GM12878 (cell line): ENCODE results near the gene PRKAB1.

Experiments used
- BRCA1 ChIP-seq: IDR thresholded peaks from 2 replicates; pipeline ENCODE4 v1.6.1; 2011; ENCODE audit warnings: low read depth, low read length, improper control_type of control experiment
- CBFB ChIP-seq: IDR thresholded peaks from 2 replicates; pipeline ENCODE4 v1.6.1; 2016; ENCODE audit warnings: antibody characterized with exemption, low read depth
- CBX5 ChIP-seq: sonication (generic); IDR thresholded peaks from 2 replicates; pipeline ENCODE4 v1.6.1; 2016; ENCODE audit warnings: low read depth, moderate library complexity, mild to moderate bottlenecking, inconsistent platforms
- CREB1 ChIP-seq: IDR thresholded peaks from 2 replicates; pipeline ENCODE4 v1.6.1; 2012; ENCODE audit warnings: low read depth, mild to moderate bottlenecking, inconsistent platforms
- KDM1A ChIP-seq: fragments of 200-600 bp; sonication (generic); IDR thresholded peaks from 2 replicates; pipeline ENCODE4 v1.6.1; 2016; ENCODE audit warnings: borderline replicate concordance
- NFYB ChIP-seq: IDR thresholded peaks from 2 replicates; pipeline ENCODE4 v1.6.1; 2011; ENCODE audit warnings: low read depth, mild to moderate bottlenecking, low read length, improper control_type of control experiment, moderate library complexity; ENCODE audit not compliant: insufficient read depth
- POLR2AphosphoS5 ChIP-seq: IDR thresholded peaks from 2 replicates; pipeline ENCODE4 v1.6.1; 2011; ENCODE audit warnings: mild to moderate bottlenecking, low read length, inconsistent platforms
- RFX5 ChIP-seq: IDR thresholded peaks from 2 replicates; pipeline ENCODE4 v1.6.1; 2011; ENCODE audit warnings: low read depth, low read length, improper control_type of control experiment
- SMC3 ChIP-seq: IDR thresholded peaks from 2 replicates; pipeline ENCODE4 v1.6.1; 2011; ENCODE audit warnings: low read length, improper control_type of control experiment, borderline replicate concordance
- ZNF384 ChIP-seq: IDR thresholded peaks from 2 replicates; pipeline ENCODE4 v1.6.1; 2012; ENCODE audit warnings: low read depth, mild to moderate bottlenecking, low read length, improper control_type of control experiment, borderline replicate concordance
- TF ChIP-seq, protein P1 (sequence below), 3 experiments: IDR thresholded peaks in 2 of 3; conservative IDR thresholded peaks in 1 of 3; 2 replicates each; pipeline ENCODE4 v1.5.1; 2011; ENCODE audit warnings: low read depth in 3 of 3, low read length in 3 of 3, mild to moderate bottlenecking in 3 of 3, control low read depth in 2 of 3, moderate library complexity in 2 of 3, inconsistent platforms in 1 of 3, mixed read lengths in 1 of 3; ENCODE audit not compliant: control insufficient read depth in 2 of 3, insufficient read depth in 1 of 3; ENCODE audit errors: extremely low read depth in 1 of 3

DNA sequence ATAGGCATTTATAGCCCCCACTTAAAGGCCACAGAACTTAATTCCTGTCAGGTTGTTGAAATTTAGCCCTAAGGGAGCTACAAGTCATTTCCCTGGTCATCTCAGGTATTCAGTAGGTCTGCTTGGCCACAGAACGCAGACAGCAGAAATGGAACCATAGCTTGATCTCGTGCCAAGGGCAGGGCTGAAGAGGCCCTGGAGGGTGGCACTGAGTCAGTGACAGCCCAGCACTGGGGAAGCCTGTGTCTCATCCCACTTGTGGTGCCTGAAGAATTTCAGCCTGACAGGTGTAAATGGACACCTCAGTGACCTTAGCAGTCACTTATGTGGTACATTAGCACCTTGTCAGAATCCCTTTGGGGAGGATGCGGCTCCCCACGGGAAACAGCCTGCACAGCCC lies 6.6 kb downstream of the PRKAB1 start:
- no peak for TF ChIP-seq ZNF384
- TF ChIP-seq RFX5: no peak
- no peak for TF ChIP-seq KDM1A
- no peak for TF ChIP-seq POLR2AphosphoS5
- TF ChIP-seq SMC3: no peak
- TF ChIP-seq, protein P1, sequence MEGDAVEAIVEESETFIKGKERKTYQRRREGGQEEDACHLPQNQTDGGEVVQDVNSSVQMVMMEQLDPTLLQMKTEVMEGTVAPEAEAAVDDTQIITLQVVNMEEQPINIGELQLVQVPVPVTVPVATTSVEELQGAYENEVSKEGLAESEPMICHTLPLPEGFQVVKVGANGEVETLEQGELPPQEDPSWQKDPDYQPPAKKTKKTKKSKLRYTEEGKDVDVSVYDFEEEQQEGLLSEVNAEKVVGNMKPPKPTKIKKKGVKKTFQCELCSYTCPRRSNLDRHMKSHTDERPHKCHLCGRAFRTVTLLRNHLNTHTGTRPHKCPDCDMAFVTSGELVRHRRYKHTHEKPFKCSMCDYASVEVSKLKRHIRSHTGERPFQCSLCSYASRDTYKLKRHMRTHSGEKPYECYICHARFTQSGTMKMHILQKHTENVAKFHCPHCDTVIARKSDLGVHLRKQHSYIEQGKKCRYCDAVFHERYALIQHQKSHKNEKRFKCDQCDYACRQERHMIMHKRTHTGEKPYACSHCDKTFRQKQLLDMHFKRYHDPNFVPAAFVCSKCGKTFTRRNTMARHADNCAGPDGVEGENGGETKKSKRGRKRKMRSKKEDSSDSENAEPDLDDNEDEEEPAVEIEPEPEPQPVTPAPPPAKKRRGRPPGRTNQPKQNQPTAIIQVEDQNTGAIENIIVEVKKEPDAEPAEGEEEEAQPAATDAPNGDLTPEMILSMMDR (IDR thresholded peaks at IDR 0.05 in 2 of 3, conservative IDR thresholded peaks at IDR 0.05 in 1 of 3; ENCODE audit: control insufficient read depth in 2 of 3, extremely low read depth in 1 of 3, insufficient read depth in 1 of 3, low read depth in 3 of 3, low read length in 3 of 3): no peak
- no peak for TF ChIP-seq CREB1
- TF ChIP-seq CBX5: no peak
- no peak for TF ChIP-seq CBFB
- TF ChIP-seq BRCA1: no peak
- no peak for TF ChIP-seq NFYB
